Measurements from ENCODE around the gene TMEM92. TPM values are rescaled to one million over a fixed set of nuclear protein-coding genes. Genes with fewer than 3 reads are reported as not detected.

TMEM92 gene
- total and polyA plus RNA-seq, 2 of the 13 experiments (the other 11 are each of a cell fraction or from before 2014, with no cell fraction given) = 0.07 TPM; not detected in 1

DNA sequence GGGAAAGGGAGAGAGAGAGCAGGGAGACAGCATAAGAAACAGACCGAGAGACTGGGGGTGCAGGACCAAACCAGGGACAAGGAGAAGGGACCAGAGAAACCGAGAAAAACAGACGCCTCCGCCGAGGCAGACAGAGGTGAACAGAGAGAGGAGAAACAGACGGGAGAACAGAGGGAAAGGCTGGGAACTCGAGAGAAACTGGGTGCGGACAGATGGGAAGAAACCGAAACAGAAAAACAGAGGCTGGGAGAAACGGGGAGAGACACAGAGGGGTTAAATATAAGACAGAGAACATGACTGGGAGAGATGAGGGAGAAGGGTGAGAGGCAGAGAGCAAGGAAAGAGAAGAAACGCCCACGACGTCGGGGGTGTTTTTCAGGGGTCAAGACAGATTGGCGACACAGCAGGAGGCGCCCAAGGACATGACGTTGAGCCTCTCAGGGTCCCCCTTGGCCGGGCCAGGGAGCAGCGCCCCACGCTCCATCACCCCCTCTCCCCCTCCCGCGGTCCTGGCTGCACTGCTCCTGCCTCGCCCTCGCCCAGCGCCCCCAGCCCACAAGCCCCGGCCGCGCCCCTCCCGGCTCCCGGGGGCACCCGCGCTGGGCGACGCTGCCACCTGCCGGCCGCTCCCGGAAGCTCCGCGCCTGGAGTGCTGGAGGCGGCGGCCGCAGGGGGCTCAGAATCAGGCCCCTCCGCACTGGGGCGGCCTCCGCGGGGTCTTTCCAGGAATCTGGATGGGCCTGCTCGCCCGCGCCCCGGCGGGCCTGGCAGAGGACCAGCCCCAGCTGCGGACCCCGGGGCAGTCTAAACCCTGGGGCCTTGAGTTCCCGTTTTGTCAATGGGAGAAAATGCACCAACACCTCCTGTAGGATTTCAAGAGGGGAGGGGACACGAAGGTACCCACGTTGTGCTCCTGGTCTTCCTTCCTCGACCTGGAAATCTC, 1.3 kb upstream of the TMEM92 start (continued):
- TF ChIP-seq, protein P1, sequence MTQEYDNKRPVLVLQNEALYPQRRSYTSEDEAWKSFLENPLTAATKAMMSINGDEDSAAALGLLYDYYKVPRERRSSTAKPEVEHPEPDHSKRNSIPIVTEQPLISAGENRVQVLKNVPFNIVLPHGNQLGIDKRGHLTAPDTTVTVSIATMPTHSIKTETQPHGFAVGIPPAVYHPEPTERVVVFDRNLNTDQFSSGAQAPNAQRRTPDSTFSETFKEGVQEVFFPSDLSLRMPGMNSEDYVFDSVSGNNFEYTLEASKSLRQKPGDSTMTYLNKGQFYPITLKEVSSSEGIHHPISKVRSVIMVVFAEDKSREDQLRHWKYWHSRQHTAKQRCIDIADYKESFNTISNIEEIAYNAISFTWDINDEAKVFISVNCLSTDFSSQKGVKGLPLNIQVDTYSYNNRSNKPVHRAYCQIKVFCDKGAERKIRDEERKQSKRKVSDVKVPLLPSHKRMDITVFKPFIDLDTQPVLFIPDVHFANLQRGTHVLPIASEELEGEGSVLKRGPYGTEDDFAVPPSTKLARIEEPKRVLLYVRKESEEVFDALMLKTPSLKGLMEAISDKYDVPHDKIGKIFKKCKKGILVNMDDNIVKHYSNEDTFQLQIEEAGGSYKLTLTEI (CRISPR knock-in tag; conservative IDR thresholded peaks at IDR 0.05) = no peak
- TF ChIP-seq, protein P2, sequence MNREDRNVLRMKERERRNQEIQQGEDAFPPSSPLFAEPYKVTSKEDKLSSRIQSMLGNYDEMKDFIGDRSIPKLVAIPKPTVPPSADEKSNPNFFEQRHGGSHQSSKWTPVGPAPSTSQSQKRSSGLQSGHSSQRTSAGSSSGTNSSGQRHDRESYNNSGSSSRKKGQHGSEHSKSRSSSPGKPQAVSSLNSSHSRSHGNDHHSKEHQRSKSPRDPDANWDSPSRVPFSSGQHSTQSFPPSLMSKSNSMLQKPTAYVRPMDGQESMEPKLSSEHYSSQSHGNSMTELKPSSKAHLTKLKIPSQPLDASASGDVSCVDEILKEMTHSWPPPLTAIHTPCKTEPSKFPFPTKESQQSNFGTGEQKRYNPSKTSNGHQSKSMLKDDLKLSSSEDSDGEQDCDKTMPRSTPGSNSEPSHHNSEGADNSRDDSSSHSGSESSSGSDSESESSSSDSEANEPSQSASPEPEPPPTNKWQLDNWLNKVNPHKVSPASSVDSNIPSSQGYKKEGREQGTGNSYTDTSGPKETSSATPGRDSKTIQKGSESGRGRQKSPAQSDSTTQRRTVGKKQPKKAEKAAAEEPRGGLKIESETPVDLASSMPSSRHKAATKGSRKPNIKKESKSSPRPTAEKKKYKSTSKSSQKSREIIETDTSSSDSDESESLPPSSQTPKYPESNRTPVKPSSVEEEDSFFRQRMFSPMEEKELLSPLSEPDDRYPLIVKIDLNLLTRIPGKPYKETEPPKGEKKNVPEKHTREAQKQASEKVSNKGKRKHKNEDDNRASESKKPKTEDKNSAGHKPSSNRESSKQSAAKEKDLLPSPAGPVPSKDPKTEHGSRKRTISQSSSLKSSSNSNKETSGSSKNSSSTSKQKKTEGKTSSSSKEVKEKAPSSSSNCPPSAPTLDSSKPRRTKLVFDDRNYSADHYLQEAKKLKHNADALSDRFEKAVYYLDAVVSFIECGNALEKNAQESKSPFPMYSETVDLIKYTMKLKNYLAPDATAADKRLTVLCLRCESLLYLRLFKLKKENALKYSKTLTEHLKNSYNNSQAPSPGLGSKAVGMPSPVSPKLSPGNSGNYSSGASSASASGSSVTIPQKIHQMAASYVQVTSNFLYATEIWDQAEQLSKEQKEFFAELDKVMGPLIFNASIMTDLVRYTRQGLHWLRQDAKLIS (CRISPR knock-in tag; IDR thresholded peaks at IDR 0.05) = no peak
- TF ChIP-seq ZZZ3 (CRISPR knock-in tag; IDR thresholded peaks at IDR 0.05; ENCODE audit: borderline replicate concordance) = no peak
- 0 out of 2 replicates have a peak, but pooled peaks have one; percentile 43 for TF ChIP-seq EEA1 (CRISPR knock-in tag; IDR thresholded peaks at IDR 0.05; ENCODE audit: borderline replicate concordance)
- TF ChIP-seq XRCC5 (optimal IDR thresholded peaks at IDR 0.05; ENCODE audit: low read length) = peak; percentile 47
- peak; percentile 62 for TF ChIP-seq HNRNPK (IDR thresholded peaks at IDR 0.05; ENCODE audit: low read depth, low read length, poor library complexity, severe bottlenecking)
- TF ChIP-seq, protein P3, sequence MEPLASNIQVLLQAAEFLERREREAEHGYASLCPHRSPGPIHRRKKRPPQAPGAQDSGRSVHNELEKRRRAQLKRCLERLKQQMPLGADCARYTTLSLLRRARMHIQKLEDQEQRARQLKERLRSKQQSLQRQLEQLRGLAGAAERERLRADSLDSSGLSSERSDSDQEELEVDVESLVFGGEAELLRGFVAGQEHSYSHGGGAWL (CRISPR knock-in tag; IDR thresholded peaks at IDR 0.05) = peak; percentile 44; the same call in 1 of the 2 replicates
- TF ChIP-seq ERF (CRISPR knock-in tag; IDR thresholded peaks at IDR 0.05) = no peak
- no peak for TF ChIP-seq FLYWCH1 (CRISPR knock-in tag; IDR thresholded peaks at IDR 0.05)
- peak; percentile 53; the same call in 1 of the 2 replicates for TF ChIP-seq ZBTB7A (CRISPR knock-in tag; IDR thresholded peaks at IDR 0.05)
- TF ChIP-seq SPEN (CRISPR knock-in tag; IDR thresholded peaks at IDR 0.05; ENCODE audit: low read depth) = 0 out of 2 replicates have a peak, but pooled peaks have one; percentile 27
- peak; percentile 71 for TF ChIP-seq YY1 (IDR thresholded peaks at IDR 0.05; ENCODE audit: insufficient read depth, insufficient replicate concordance, low read depth, low read length)
- 0 out of 2 replicates have a peak, but pooled peaks have one; percentile 16 for TF ChIP-seq KMT2A (CRISPR knock-in tag; IDR thresholded peaks at IDR 0.05)
- TF ChIP-seq MYC (CRISPR knock-in tag; IDR thresholded peaks at IDR 0.05; ENCODE audit: borderline replicate concordance) = peak; percentile 45; the same call in 1 of the 2 replicates
- no peak for TF ChIP-seq NRL (CRISPR knock-in tag; IDR thresholded peaks at IDR 0.05; ENCODE audit: borderline replicate concordance)
- peak; percentile 49 for TF ChIP-seq RBM39 (IDR thresholded peaks at IDR 0.05; ENCODE audit: low read depth, low read length, poor library complexity, severe bottlenecking)
